Gastrocnemius medialis (tissue), 4 donors: ENCODE data around the gene ZNF700.

ENCODE experiments used
- POLR2A ChIP-seq, 2 donors: fragments of 450-650 bp; IDR thresholded peaks; one replicate each; pipeline ENCODE4 v1.6.1; 2017; ENCODE audit warnings: antibody characterized with exemption in 2 of 2, mild to moderate bottlenecking in 2 of 2, moderate library complexity in 2 of 2
- TF ChIP-seq, protein P1 (sequence below), 5 experiments: fragments of 450-650 bp in 3 of 5; fragments of 200-600 bp in 2 of 5; sonication (generic) in 2 of 5; IDR thresholded peaks in 4 of 5; conservative IDR thresholded peaks in 1 of 5; 1 replicate in 4 of 5; 2 replicates in 1 of 5; pipeline ENCODE4 v1.5.1; 2016 to 2019; ENCODE audit warnings: antibody characterized with exemption in 5 of 5, mild to moderate bottlenecking in 3 of 5, moderate library complexity in 3 of 5

DNA sequence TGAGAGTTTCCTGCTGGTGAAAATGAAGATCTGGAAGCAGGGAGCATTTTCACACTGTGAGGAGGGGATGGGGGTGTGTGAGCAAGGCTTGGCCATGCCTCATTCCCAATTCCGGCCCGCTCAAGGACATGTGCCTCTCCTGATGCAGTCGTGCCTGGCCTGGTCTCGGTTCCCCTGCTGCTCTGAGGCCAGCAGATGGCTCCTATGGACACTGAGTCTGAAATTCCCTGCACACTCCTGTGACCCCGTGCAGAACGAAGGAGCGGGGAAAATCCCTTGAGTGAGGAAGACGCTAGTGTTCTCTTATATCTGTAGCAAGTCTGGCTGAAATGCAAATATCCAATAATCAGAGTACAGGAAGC is 39.6 kb downstream of the ZNF700 start:
- no peak for TF ChIP-seq POLR2A (IDR thresholded peaks at IDR 0.05)
- TF ChIP-seq, protein P1, sequence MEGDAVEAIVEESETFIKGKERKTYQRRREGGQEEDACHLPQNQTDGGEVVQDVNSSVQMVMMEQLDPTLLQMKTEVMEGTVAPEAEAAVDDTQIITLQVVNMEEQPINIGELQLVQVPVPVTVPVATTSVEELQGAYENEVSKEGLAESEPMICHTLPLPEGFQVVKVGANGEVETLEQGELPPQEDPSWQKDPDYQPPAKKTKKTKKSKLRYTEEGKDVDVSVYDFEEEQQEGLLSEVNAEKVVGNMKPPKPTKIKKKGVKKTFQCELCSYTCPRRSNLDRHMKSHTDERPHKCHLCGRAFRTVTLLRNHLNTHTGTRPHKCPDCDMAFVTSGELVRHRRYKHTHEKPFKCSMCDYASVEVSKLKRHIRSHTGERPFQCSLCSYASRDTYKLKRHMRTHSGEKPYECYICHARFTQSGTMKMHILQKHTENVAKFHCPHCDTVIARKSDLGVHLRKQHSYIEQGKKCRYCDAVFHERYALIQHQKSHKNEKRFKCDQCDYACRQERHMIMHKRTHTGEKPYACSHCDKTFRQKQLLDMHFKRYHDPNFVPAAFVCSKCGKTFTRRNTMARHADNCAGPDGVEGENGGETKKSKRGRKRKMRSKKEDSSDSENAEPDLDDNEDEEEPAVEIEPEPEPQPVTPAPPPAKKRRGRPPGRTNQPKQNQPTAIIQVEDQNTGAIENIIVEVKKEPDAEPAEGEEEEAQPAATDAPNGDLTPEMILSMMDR (IDR thresholded peaks at IDR 0.05 in 4 of 5, conservative IDR thresholded peaks at IDR 0.05 in 1 of 5), result peak in 1 of 5 experiments; percentile 20
